Prostate gland (tissue), 2 donors: Measurements from ENCODE around the gene CTF1.

Source experiments
- CTCF ChIP-seq, 4 experiments: fragments of 200-600 bp in 2 of 4; fragments of 450-650 bp in 2 of 4; sonication (generic) in 2 of 4; IDR thresholded peaks; 1 replicate in 3 of 4; 2 replicates in 1 of 4; pipeline ENCODE4 v1.5.1; 2016 to 2019; ENCODE audit warnings: antibody characterized with exemption in 4 of 4, mild to moderate bottlenecking in 2 of 4, moderate library complexity in 2 of 4
- POLR2AphosphoS5 ChIP-seq: sonication (generic); formaldehyde crosslinking; IDR thresholded peaks from one replicate; pipeline ENCODE4 v1.6.1; 2017; ENCODE audit warnings: antibody characterized with exemption

GRCh38 chr16:30944352-30944751, 47.9 kb downstream of the CTF1 start:
- TF ChIP-seq CTCF (IDR thresholded peaks at IDR 0.05) (no peak), POLR2AphosphoS5 (no peak)
